Fibroblast of peridontal ligament (primary cell): Measurements from ENCODE around the gene CDC5L.
A peak's percentile ranks its signal among the peaks of the same experiment; 100 is the strongest.

Experiments
- DNase-seq: peaks from one replicate; pipeline ENCODE4 v3.0.0-alpha.2; 2010; ENCODE audit errors: extremely low read depth

Gene CDC5L

GRCh38 chr6:44373787-44374186 lies 13.7 kb upstream of the CDC5L start:
- DNase-seq, result no peak

- no peak for DNase-seq
Measured at GRCh38 chr6:44375071-44375470, 12.4 kb upstream of the CDC5L start.

GRCh38 chr6:44377484-44377883 lies 10.0 kb upstream of the CDC5L start:
- DNase-seq, result no peak

GRCh38 chr6:44377971-44378370 lies 9.5 kb upstream of the CDC5L start:
- no peak for DNase-seq

GRCh38 chr6:44381739-44382138 lies 5.8 kb upstream of the CDC5L start:
- peak; percentile 10 for DNase-seq

- peak; percentile 77 for DNase-seq
Measured at GRCh38 chr6:44386364-44386928, 1.1 kb upstream of the CDC5L start.

GRCh38 chr6:44386929-44387345 lies 569 bp upstream of the CDC5L start:
- no peak for DNase-seq

GRCh38 chr6:44388135-44388487 lies 605 bp downstream of the CDC5L start:
- no peak for DNase-seq

- DNase-seq, result peak; percentile 6
Measured at GRCh38 chr6:44388887-44389286, 1.4 kb downstream of the CDC5L start.

- DNase-seq, result peak; percentile 8
Measured at GRCh38 chr6:44390158-44390683, 2.7 kb downstream of the CDC5L start.

- DNase-seq, result no peak
Measured at GRCh38 chr6:44395501-44395900, 8.0 kb downstream of the CDC5L start.

GRCh38 chr6:44396968-44397367 lies 9.5 kb downstream of the CDC5L start:
- DNase-seq, result no peak

GRCh38 chr6:44397424-44398164 lies 10.1 kb downstream of the CDC5L start:
- DNase-seq, result no peak

GRCh38 chr6:44399991-44400390 lies 12.5 kb downstream of the CDC5L start:
- peak; percentile 46 for DNase-seq

GRCh38 chr6:44400572-44400971 lies 13.1 kb downstream of the CDC5L start:
- DNase-seq, result no peak

GRCh38 chr6:44401138-44401537 lies 13.6 kb downstream of the CDC5L start:
- DNase-seq, result no peak

- DNase-seq, result no peak
Measured at GRCh38 chr6:44404022-44404714, 16.7 kb downstream of the CDC5L start.

- DNase-seq, result no peak
Measured at GRCh38 chr6:44404715-44405099, 17.2 kb downstream of the CDC5L start.

GRCh38 chr6:44407951-44408670 lies 20.6 kb downstream of the CDC5L start:
- DNase-seq, result no peak

GRCh38 chr6:44409207-44409794 lies 21.8 kb downstream of the CDC5L start:
- DNase-seq, result no peak

GRCh38 chr6:44410363-44410762 lies 22.9 kb downstream of the CDC5L start:
- no peak for DNase-seq

- DNase-seq, result peak; percentile 49
Measured at GRCh38 chr6:44411141-44411540, 23.6 kb downstream of the CDC5L start.
